ENCODE results near the gene ESYT2.
"Not testable (repeated sequence)": the region's sequence is repeated elsewhere in the genome, so short reads cannot be mapped to it uniquely, and the experiment has no call there.

ESYT2 gene

DNA sequence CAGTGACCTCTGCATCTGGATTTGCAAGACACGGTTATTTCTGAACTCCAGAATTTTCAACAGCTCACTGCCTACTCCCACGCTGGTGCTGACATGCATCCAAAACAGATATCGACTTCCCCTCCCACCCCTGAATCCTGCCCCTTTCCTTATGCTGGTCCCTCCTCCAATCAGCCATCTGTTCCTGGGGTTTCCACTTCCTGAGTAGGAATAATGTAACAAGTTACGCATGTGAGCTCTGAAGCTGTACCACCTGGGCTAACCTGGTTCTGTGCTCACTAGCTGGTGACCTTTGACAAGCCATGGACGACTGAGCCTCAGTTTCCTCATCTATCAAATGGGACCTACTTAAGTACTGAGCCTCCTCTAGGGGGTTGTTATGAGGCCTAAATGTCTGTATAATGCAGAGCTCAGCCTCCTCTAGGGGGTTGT is 123.0 kb downstream of the ESYT2 start:
- in situ Hi-C loops (cut with MboI; ENCODE audit: low sequenced_read_pairs, unreplicated experiment), result no loop called here
- no peak for DNase-seq (ENCODE audit: low spot score)
- TF ChIP-seq, protein P1, sequence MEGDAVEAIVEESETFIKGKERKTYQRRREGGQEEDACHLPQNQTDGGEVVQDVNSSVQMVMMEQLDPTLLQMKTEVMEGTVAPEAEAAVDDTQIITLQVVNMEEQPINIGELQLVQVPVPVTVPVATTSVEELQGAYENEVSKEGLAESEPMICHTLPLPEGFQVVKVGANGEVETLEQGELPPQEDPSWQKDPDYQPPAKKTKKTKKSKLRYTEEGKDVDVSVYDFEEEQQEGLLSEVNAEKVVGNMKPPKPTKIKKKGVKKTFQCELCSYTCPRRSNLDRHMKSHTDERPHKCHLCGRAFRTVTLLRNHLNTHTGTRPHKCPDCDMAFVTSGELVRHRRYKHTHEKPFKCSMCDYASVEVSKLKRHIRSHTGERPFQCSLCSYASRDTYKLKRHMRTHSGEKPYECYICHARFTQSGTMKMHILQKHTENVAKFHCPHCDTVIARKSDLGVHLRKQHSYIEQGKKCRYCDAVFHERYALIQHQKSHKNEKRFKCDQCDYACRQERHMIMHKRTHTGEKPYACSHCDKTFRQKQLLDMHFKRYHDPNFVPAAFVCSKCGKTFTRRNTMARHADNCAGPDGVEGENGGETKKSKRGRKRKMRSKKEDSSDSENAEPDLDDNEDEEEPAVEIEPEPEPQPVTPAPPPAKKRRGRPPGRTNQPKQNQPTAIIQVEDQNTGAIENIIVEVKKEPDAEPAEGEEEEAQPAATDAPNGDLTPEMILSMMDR (IDR thresholded peaks at IDR 0.05; ENCODE audit: borderline replicate concordance, control extremely low read depth, extremely low read depth, insufficient read depth, missing control alignments), result no peak

DNA sequence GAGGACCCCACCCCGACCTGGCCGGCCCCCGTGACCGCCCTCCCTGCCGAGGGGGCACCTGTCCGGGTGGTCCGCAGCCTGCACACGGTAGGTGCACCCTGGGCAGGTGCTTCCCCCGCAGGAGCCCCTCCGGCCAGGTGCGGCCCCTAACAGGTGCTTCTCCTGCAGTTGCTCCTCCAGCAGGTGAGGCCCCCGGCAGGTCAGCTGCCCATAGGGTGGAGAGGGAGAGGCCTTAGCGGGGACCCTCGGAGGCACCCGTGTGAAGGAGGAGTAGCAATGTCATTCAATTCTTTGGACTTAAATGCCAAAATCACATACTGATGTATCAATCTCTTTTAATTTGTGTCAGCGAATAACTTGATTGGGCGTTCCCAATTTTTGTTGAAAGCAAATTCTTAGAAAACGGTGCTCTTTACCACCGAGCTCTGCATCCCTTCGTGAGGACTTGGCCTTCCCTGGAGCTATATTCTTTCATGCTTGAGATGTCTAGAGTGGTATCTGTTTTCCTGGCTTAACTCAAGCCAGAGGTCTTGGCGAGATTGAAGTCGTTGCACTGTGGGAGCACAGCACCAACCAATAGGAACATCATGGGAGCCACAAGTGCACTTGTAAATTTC is 124.0 kb downstream of the ESYT2 start:
- TF ChIP-seq, protein P1 (IDR thresholded peaks at IDR 0.05; ENCODE audit: borderline replicate concordance, control extremely low read depth, extremely low read depth, insufficient read depth, missing control alignments), result no peak
- in situ Hi-C loops (cut with MboI; ENCODE audit: low sequenced_read_pairs, unreplicated experiment), result no loop called here
- DNase-seq (ENCODE audit: low spot score), result no peak

DNA sequence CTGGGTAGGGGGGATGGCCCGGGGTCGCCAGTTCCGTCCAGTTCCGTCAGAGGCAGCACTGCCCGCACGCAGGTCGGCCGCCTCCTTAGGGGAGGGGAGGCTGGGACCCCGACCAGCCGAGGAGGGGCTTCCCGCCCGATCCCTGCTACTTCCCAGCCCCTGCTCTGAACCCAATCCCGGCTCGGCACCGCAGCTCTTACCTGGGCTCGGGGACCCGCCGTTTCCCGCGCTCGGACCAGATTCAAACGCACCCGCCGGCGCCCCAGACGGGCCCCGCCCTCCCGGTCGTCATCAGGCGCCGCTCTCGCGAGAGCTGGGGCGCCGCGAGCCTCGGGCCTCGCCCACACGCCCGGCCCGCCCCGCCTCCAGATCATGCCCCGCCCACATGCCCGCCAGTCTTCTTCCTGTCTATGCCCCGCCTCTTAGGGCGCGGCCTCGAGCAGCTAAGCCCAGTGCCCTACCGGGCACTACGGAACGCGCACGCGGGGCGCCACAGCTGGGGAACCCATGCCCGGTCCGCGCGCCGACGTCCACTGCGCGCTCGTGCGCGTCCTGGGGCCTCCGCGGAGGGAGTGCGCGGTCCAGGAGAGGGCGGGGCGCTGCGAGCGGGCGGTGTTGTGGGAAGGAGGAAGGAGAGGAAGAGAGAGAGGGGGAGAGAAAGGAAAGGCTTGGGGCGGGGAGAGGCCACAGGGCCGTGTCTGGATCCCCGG is 124.6 kb downstream of the ESYT2 start, which contains the start of gene NCAPG2:
TSS of gene NCAPG2 (minus strand) at position 281 of the 710 bp plus-strand sequence. CDS start 2,905 bp downstream, outside the sequence.
- in situ Hi-C loops (cut with MboI; ENCODE audit: low sequenced_read_pairs, unreplicated experiment), result no loop called here
- TF ChIP-seq, protein P1 (IDR thresholded peaks at IDR 0.05; ENCODE audit: borderline replicate concordance, control extremely low read depth, extremely low read depth, insufficient read depth, missing control alignments), result no peak
- DNase-seq (ENCODE audit: low spot score), result peak; percentile 99

DNA sequence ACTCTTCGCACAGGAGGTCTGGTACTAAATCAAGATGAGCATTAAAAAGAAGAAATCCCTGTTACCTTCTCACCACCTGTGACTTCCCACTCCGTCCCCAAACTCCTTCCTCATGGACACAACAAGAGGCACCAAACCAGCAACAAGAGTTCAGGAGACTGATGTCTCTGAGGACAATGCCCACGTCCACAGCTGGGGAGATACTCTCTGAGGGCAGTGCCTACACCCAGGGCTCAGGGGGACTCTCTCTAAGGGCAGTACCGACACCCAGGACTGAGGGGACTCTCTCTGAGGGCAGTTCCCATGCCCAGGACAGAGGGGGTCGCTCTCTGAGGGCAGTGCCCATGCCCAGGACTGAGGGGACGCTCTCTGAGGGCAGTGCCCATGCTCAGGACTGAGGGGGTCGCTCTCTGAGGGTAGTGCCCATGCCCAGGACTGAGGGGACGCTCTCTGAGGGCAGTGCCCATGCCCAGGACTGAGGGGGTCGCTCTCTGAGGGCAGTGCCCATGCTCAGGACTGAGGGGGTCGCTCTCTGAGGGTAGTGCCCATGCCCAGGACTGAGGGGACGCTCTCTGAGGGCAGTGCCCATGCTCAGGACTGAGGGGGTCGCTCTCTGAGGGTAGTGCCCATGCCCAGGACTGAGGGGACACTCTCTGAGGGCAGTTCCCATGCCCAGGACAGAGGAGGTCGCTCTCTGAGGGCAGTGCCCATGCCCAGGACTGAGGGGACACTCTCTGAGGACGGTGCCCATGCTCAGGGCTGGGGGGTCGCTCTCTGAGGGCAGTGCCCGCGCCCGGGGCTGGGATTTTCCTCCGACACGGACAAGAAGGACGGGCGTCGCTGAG is 125.4 kb downstream of the ESYT2 start:
- in situ Hi-C loops (cut with MboI; ENCODE audit: low sequenced_read_pairs, unreplicated experiment); DNase-seq (ENCODE audit: low spot score): not testable (repeated sequence)

DNA sequence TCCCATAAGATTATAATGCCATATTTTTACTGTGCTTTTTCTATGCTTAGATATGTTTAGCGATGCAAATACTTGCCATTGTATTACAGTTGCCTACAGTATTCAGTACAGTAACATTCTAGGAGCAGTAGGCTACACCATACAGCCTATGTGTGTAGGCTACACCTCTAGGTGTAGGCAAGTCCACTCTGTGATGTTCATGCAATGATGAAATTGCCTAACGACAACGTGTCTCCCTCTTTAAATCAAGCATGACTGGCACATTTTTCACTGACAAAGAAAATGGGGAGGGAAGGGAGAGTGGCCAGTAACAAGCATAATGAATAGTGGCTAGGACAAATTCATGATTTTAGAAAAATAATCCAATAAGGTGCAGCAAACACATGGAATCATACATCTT is 126.4 kb downstream of the ESYT2 start:
- no peak for DNase-seq (ENCODE audit: low spot score)
- TF ChIP-seq, protein P1 (IDR thresholded peaks at IDR 0.05; ENCODE audit: borderline replicate concordance, control extremely low read depth, extremely low read depth, insufficient read depth, missing control alignments), result no peak
- in situ Hi-C loops (cut with MboI; ENCODE audit: low sequenced_read_pairs, unreplicated experiment), result no loop called here

DNA sequence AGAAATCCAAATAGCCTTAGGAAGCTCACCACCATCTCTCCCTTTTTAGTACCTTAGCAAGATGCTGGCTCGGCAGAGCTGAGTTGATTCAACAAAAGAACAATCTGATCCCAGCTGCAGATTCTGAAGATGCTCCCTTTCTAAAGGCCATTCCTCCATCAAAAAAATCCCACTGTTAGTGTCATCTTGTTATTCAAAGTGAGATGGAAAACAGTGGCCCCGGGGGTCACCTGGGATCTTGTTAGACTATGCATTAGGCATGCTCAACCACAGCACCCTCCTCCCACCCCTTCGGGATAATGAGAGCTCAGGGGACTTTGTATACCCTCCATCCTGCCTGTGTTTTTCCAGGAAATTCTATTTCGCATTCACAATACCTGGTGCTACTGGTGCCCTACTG is 127.1 kb downstream of the ESYT2 start:
- in situ Hi-C loops (cut with MboI; ENCODE audit: low sequenced_read_pairs, unreplicated experiment), result no loop called here
- DNase-seq (ENCODE audit: low spot score), result no peak
- TF ChIP-seq, protein P1 (IDR thresholded peaks at IDR 0.05; ENCODE audit: borderline replicate concordance, control extremely low read depth, extremely low read depth, insufficient read depth, missing control alignments), result no peak

All from GM13976 (cell line).